NB4 (cell line): ENCODE data around the gene KAZN.

Experiments used
- DNase-seq: peaks from one replicate; pipeline ENCODE4 v3.0.0; 2010; ENCODE audit warnings: low read depth
- H3K4me3 ChIP-seq: one replicate; pipeline ENCODE4 v1.5.1; 2011; ENCODE audit warnings: mild to moderate bottlenecking, low read depth, low read length, moderate library complexity
- CTCF ChIP-seq: IDR thresholded peaks from one replicate; pipeline ENCODE4 v1.5.1; 2012; ENCODE audit warnings: low read depth, low read length
- MAX ChIP-seq: IDR thresholded peaks from 2 replicates; pipeline ENCODE4 v1.6.1; 2011; ENCODE audit warnings: low read depth, low read length
- MYC ChIP-seq: IDR thresholded peaks from 2 replicates; pipeline ENCODE4 v1.6.1; 2011; ENCODE audit warnings: low read depth, low read length
- POLR2A ChIP-seq: IDR thresholded peaks from 2 replicates; pipeline ENCODE4 v1.6.1; 2011; ENCODE audit warnings: mild to moderate bottlenecking; ENCODE audit not compliant: insufficient read length; ENCODE audit errors: extremely low read depth

KAZN gene

GRCh38 chr1:14606632-14607031, 8.1 kb downstream of the KAZN start:
- no peak overlapping the region for H3K4me3 ChIP-seq
- peak; percentile 20 for DNase-seq
- TF ChIP-seq CTCF = peak; percentile 29
- TF ChIP-seq MAX = no peak

GRCh38 chr1:14607295-14607694, 8.8 kb downstream of the KAZN start:
- no peak for DNase-seq

GRCh38 chr1:14608308-14608707, 9.8 kb downstream of the KAZN start:
- H3K4me3 ChIP-seq = no peak overlapping the region
- no peak for DNase-seq
- TF ChIP-seq POLR2A = no peak
- no peak for TF ChIP-seq CTCF
- TF ChIP-seq MAX = no peak
- no peak for TF ChIP-seq MYC

More at GRCh38 chr1:14607295-14607694, 8.8 kb downstream of the KAZN start:
- H3K4me3 ChIP-seq = no peak overlapping the region
- no peak for TF ChIP-seq CTCF
- no peak for TF ChIP-seq MAX
- TF ChIP-seq POLR2A = no peak

- TF ChIP-seq MAX = no peak
- no peak for TF ChIP-seq MYC
- TF ChIP-seq POLR2A = no peak
- TF ChIP-seq CTCF = no peak
- DNase-seq = no peak
- no peak overlapping the region for H3K4me3 ChIP-seq
Observed at GRCh38 chr1:14610761-14611160, 12.3 kb downstream of the KAZN start.

- no peak for TF ChIP-seq CTCF
- TF ChIP-seq MYC = no peak
- no peak for TF ChIP-seq POLR2A
- no peak for TF ChIP-seq MAX
- no peak overlapping the region for H3K4me3 ChIP-seq
- DNase-seq = no peak
Observed at GRCh38 chr1:14611792-14612191, 13.3 kb downstream of the KAZN start.

GRCh38 chr1:14612256-14612655, 13.8 kb downstream of the KAZN start:
- no peak overlapping the region for H3K4me3 ChIP-seq
- TF ChIP-seq POLR2A (no peak), MYC (no peak), MAX (no peak), CTCF (no peak)
- DNase-seq = no peak
